Hepatocyte (in vitro differentiated cells): ENCODE data around the gene YRDC. TPM values are rescaled to one million over a fixed set of nuclear protein-coding genes. Genes with fewer than 3 reads are reported as not detected.

Experiments used
- DNase-seq: peaks from one replicate; pipeline ENCODE4 v3.0.0-alpha.2; 2016; ENCODE audit warnings: low spot score
- H2AFZ ChIP-seq: fragments of 200-600 bp; sonication (generic); 2 replicates; pipeline ENCODE4 v1.6.0; 2016; ENCODE audit warnings: antibody characterized with exemption, mild to moderate bottlenecking
- H3K27ac ChIP-seq: fragments of 200-600 bp; sonication (generic); 2 replicates; pipeline ENCODE4 v1.5.1; 2016; ENCODE audit warnings: mild to moderate bottlenecking
- H3K27me3 ChIP-seq: fragments of 200-600 bp; sonication (generic); 2 replicates; pipeline ENCODE4 v1.6.1; 2016
- H3K36me3 ChIP-seq: fragments of 200-600 bp; sonication (generic); replicated peaks from 2 replicates; pipeline ENCODE4 v1.5.1; 2016; ENCODE audit warnings: low read depth; ENCODE audit not compliant: insufficient read depth
- H3K4me1 ChIP-seq: fragments of 200-600 bp; sonication (generic); 2 replicates; pipeline ENCODE4 v1.5.1; 2016; ENCODE audit warnings: mild to moderate bottlenecking, moderate library complexity; ENCODE audit not compliant: insufficient read depth
- H3K4me2 ChIP-seq: fragments of 200-600 bp; sonication (generic); 2 replicates; pipeline ENCODE4 v1.6.0; 2016
- H3K4me3 ChIP-seq: fragments of 200-600 bp; sonication (generic); 2 replicates; pipeline ENCODE4 v1.5.1; 2016; ENCODE audit warnings: mild to moderate bottlenecking
- H3K79me2 ChIP-seq: fragments of 200-600 bp; sonication (generic); 2 replicates; pipeline ENCODE4 v1.6.0; 2017; ENCODE audit warnings: mild to moderate bottlenecking
- H3K9me2 ChIP-seq: fragments of 200-600 bp; sonication (generic); replicated peaks from 2 replicates; pipeline ENCODE4 v1.6.0; 2017; ENCODE audit warnings: mild to moderate bottlenecking; ENCODE audit not compliant: insufficient read depth
- H3K9me3 ChIP-seq: fragments of 200-600 bp; sonication (generic); 2 replicates; pipeline ENCODE4 v1.5.1; 2016; ENCODE audit warnings: low read depth, mild to moderate bottlenecking
- H4K20me1 ChIP-seq: fragments of 200-600 bp; sonication (generic); 2 replicates; pipeline ENCODE4 v1.6.0; 2016; ENCODE audit warnings: mild to moderate bottlenecking; ENCODE audit not compliant: insufficient read depth, poor library complexity, severe bottlenecking
- CTCF ChIP-seq: fragments of 200-600 bp; sonication (generic); IDR thresholded peaks from 2 replicates; pipeline ENCODE4 v1.5.1; 2016; ENCODE audit warnings: antibody characterized with exemption, mild to moderate bottlenecking; ENCODE audit not compliant: poor library complexity
- EZH2 ChIP-seq: fragments of 200-600 bp; sonication (generic); IDR thresholded peaks from 2 replicates; pipeline ENCODE4 v1.6.1; 2016; ENCODE audit warnings: antibody characterized with exemption, mild to moderate bottlenecking, borderline replicate concordance
- EZH2phosphoT487 ChIP-seq: fragments of 200-600 bp; sonication (generic); IDR thresholded peaks from one replicate; pipeline ENCODE4 v1.6.1; 2018; ENCODE audit warnings: antibody characterized with exemption, mild to moderate bottlenecking, low read depth, moderate library complexity; ENCODE audit not compliant: unreplicated experiment, severe bottlenecking
- WGBS: methylation state at CpG from one replicate; pipeline ENCODE4 v1.1.6; 2016; ENCODE audit warnings: low lambda C conversion rate; ENCODE audit errors: missing lambda C conversion rate; 5-methylcytosine and 5-hydroxymethylcytosine counted together
- polyA plus RNA-seq: library from polyadenylated mRNA; unstranded; fragments of >200 nt; fragmentation: Nextera tagmentation; extraction: Ambion mirVana; gene quantifications from 2 replicates; pipeline ENCODE4 v1.2.1, GENCODE V29; 2016
- total RNA-seq: library from RNA; depleted of rRNA; stranded (reverse); fragments of >200 nt; gene quantifications from 2 replicates; pipeline ENCODE4 v1.2.3, GENCODE V29; 2014

The YRDC gene
- total and polyA plus RNA-seq, 2 experiments from 2014 or later: 26.5 to 37.4 TPM

- no peaks in the 10 kb centered on the region for H3K9me2 ChIP-seq
- TF ChIP-seq EZH2phosphoT487: no peak
- no peak for DNase-seq
- H3K4me1 ChIP-seq: no peaks in the 10 kb centered on the region
- WGBS: 97% methylated on average over 12 of the region's 12 CpGs
- no peaks in the 10 kb centered on the region for H4K20me1 ChIP-seq
- H3K79me2 ChIP-seq: no peaks in the 10 kb centered on the region
- H3K4me2 ChIP-seq: no peak overlapping the region
- no peaks in the 10 kb centered on the region for H3K36me3 ChIP-seq
- no peak overlapping the region for H3K27ac ChIP-seq
- no peak overlapping the region for H2AFZ ChIP-seq
- H3K27me3 ChIP-seq: no peaks in the 10 kb centered on the region
- H3K9me3 ChIP-seq: no peaks in the 10 kb centered on the region
- no peak overlapping the region for H3K4me3 ChIP-seq
These were observed 20.5 kb upstream of the YRDC start for GRCh38 chr1:37828410-37829074.

DNA sequence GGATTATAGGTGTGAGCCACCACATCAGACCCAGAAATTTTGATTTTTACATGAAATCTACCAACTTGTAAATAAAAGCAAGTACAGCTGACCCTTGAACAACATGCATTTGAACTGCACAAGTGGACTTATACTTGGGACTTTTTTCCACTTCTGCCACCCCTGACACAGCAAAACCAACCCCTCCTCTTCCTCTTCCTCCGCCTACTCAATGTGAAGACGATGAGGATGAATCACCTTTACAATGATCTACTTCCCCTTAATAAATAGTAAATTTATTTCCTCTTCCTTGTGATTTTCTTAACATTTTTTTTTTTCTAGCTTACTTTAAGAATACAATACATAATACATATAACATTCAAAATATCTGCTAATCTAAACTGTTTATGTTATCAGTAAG lies 17.5 kb upstream of the YRDC start:
- Histone ChIP-seq H3K9me3 (no peaks in the 10 kb centered on the region), H4K20me1 (no peaks in the 10 kb centered on the region), H3K9me2 (no peaks in the 10 kb centered on the region), H3K27ac (no peak overlapping the region), H2AFZ (no peak overlapping the region), H3K27me3 (no peaks in the 10 kb centered on the region), H3K4me2 (no peak overlapping the region), H3K4me1 (no peaks in the 10 kb centered on the region), H3K79me2 (no peaks in the 10 kb centered on the region), H3K4me3 (no peak overlapping the region), H3K36me3 (no peaks in the 10 kb centered on the region)
- DNase-seq: no peak
- WGBS: 98% methylated on average over 2 of the region's 2 CpGs
- no peak for TF ChIP-seq EZH2phosphoT487
- no peak for TF ChIP-seq EZH2
- TF ChIP-seq CTCF: no peak

DNA sequence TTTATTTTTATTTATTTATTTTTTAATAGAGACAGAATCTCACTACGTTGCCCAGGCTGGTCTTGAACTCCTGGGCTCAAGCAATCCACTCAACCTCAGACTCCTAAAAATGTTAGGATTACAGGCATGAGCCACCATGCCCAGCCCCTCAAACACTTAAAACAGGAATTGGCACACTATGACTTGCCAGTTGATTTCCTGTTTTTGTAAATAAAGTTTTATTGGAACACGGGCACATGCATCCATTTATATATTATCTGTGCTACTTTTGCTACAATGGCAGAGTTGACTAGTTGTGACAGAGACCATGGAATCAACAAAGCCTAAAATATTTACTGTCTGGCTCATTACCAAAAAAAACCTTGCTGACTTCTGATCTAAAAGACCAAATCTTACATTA lies 16.0 kb upstream of the YRDC start:
- no peaks in the 10 kb centered on the region for H3K79me2 ChIP-seq
- H3K36me3 ChIP-seq: no peaks in the 10 kb centered on the region
- no peak overlapping the region for H2AFZ ChIP-seq
- H3K27me3 ChIP-seq: no peaks in the 10 kb centered on the region
- no peaks in the 10 kb centered on the region for H3K4me1 ChIP-seq
- WGBS: 90% methylated on average over 2 of the region's 2 CpGs
- DNase-seq: no peak
- H3K9me2 ChIP-seq: no peaks in the 10 kb centered on the region
- H4K20me1 ChIP-seq: no peaks in the 10 kb centered on the region
- H3K9me3 ChIP-seq: no peaks in the 10 kb centered on the region
- H3K27ac ChIP-seq: no peak overlapping the region
- H3K4me3 ChIP-seq: no peak overlapping the region
- H3K4me2 ChIP-seq: no peak overlapping the region
- TF ChIP-seq EZH2 (no peak), EZH2phosphoT487 (no peak), CTCF (no peak)

DNA sequence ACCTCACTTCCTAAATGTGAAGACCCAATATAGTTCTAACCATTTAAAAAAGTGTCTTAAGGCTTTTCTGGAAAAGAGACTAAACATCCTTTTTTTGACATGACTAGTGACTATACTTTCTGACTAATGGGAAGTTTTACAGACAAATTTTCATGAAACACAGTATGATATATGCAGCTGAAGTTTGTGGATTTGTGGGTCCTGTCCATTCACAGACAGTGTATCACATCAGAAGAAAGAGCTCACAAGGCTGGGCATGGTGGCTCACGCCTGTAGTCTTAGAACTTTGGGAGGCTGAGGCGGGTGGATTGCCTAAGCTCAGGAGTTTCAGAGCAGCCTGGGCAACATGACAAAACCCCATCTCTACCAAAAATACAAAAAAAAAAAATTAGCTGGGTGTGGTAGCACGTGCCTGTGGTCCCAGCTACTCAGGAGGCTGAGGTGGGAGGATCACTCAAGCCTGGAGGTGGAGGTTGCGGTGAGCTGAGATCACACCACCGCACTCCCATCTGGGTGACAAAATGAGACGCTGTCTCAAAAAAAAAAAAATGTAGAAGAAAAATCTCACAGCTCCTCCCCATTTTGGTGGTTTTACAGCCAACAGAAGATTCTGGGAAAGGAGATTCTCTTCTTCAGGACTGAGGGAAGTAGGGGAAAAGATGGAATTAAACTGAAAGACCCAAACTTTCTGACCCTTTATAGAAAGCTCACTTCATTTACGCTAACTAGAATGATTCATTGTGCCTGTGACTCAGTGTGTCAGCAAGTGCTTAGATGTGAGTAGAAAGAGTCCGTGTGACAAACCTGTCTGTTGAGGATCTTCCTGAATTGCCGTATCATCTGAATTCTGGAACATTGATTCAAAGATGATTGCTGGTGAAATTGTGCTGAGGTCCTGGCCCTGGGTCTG lies 15.2 kb upstream of the YRDC start:
- no peaks in the 10 kb centered on the region for H4K20me1 ChIP-seq
- no peaks in the 10 kb centered on the region for H3K27me3 ChIP-seq
- TF ChIP-seq CTCF (no peak), EZH2phosphoT487 (no peak), EZH2 (no peak)
- no peaks in the 10 kb centered on the region for H3K4me1 ChIP-seq
- H3K36me3 ChIP-seq: no peaks in the 10 kb centered on the region
- no peak overlapping the region for H3K4me2 ChIP-seq
- 96% methylated on average over 9 of the region's 9 CpGs for WGBS
- no peak for DNase-seq
- no peak overlapping the region for H2AFZ ChIP-seq
- no peaks in the 10 kb centered on the region for H3K9me2 ChIP-seq
- H3K79me2 ChIP-seq: no peaks in the 10 kb centered on the region
- H3K4me3 ChIP-seq: no peak overlapping the region
- no peak overlapping the region for H3K27ac ChIP-seq
- H3K9me3 ChIP-seq: no peaks in the 10 kb centered on the region
